HFFc6 (cell line): Measurements from ENCODE around the gene TDO2. TPM values are rescaled to one million over a fixed set of nuclear protein-coding genes. Genes with fewer than 3 reads are reported as not detected.
A peak's percentile ranks its signal among the peaks of the same experiment; 100 is the strongest.

Experiments used
- DNase-seq: peaks from one replicate; pipeline ENCODE4 v3.0.0-alpha.2; 2018
- H3K27ac Mint-ChIP-seq: 2 replicates; pipeline ENCODE4 v1.8.0; 2020; ENCODE audit warnings: mild to moderate bottlenecking, mixed read lengths
- H3K27me3 Mint-ChIP-seq: 2 replicates; pipeline ENCODE4 v1.8.0; 2021; ENCODE audit warnings: mild to moderate bottlenecking, moderate library complexity, mixed read lengths; ENCODE audit not compliant: insufficient read depth
- H3K36me3 Mint-ChIP-seq: 2 replicates; pipeline ENCODE4 v1.8.0; 2021; ENCODE audit warnings: low read depth, mixed read lengths
- H3K4me1 Mint-ChIP-seq: 2 replicates; pipeline ENCODE4 v1.8.0; 2020; ENCODE audit warnings: low read depth, mixed read lengths
- H3K4me3 Mint-ChIP-seq: 2 replicates; pipeline ENCODE4 v1.8.0; 2020; ENCODE audit warnings: mild to moderate bottlenecking, moderate library complexity, mixed read lengths
- H3K9me3 Mint-ChIP-seq: 2 replicates; pipeline ENCODE4 v1.8.0; 2020; ENCODE audit warnings: mild to moderate bottlenecking, mixed read lengths
- CTCF ChIP-seq: fragments of 200-600 bp; sonication (generic); IDR thresholded peaks from 2 replicates; pipeline ENCODE4 v1.5.0; 2021; ENCODE audit warnings: antibody characterized with exemption, mild to moderate bottlenecking
- total RNA-seq, 6 experiments: library from RNA; stranded (reverse); fragmentation: NEBNext Ultra II Directional; extraction: Animal tissue kit (Norgen Biotek cat#: 25700); gene quantifications; 2 replicates in 1 of 6; 3 replicates in 5 of 6; pipeline ENCODE4 v1.2.3, GENCODE V29; 2021

TDO2 gene
- total RNA-seq, 6 experiments from 2014 or later = 0.33 TPM; not detected in 5

GRCh38 chr4:155961575-155961974 lies 58.1 kb downstream of the TDO2 start:
- H3K27ac Mint-ChIP-seq = no peak overlapping the region
- H3K9me3 Mint-ChIP-seq = no peaks in the 10 kb centered on the region
- no peak overlapping the region for H3K4me3 Mint-ChIP-seq
- no peaks in the 10 kb centered on the region; the same call in 1 of the 2 replicates for H3K27me3 Mint-ChIP-seq
- H3K4me1 Mint-ChIP-seq = peaks cover 7% of the 10 kb centered on the region
- no peak for TF ChIP-seq CTCF
- H3K36me3 Mint-ChIP-seq = no peaks in the 10 kb centered on the region
- no peak for DNase-seq

DNA sequence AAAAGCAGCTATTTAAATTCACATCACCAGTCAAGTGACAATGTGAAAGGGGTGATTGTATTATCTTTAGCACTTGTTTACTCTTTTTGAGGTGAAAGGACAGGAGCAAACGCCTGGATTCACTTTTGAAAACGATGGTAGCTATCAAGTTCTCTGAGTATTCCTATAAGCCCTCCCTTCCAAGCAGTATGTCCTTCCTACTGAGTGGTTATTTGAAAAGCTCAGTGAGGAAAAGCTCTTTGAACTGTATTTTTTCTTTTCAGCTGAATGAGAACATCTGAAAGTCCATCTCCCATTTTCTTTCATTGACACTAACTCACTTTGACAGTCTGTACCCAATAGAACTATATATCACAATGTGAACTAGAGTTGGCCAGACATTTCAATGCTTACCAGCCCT lies 59.3 kb downstream of the TDO2 start:
- Mint-ChIP-seq H3K27me3 (no peaks in the 10 kb centered on the region; the same call in 1 of the 2 replicates), H3K36me3 (no peaks in the 10 kb centered on the region), H3K27ac (no peak overlapping the region), H3K4me1 (peaks cover 14% of the 10 kb centered on the region), H3K4me3 (no peak overlapping the region), H3K9me3 (no peaks in the 10 kb centered on the region)
- no peak for TF ChIP-seq CTCF
- DNase-seq = no peak

DNA sequence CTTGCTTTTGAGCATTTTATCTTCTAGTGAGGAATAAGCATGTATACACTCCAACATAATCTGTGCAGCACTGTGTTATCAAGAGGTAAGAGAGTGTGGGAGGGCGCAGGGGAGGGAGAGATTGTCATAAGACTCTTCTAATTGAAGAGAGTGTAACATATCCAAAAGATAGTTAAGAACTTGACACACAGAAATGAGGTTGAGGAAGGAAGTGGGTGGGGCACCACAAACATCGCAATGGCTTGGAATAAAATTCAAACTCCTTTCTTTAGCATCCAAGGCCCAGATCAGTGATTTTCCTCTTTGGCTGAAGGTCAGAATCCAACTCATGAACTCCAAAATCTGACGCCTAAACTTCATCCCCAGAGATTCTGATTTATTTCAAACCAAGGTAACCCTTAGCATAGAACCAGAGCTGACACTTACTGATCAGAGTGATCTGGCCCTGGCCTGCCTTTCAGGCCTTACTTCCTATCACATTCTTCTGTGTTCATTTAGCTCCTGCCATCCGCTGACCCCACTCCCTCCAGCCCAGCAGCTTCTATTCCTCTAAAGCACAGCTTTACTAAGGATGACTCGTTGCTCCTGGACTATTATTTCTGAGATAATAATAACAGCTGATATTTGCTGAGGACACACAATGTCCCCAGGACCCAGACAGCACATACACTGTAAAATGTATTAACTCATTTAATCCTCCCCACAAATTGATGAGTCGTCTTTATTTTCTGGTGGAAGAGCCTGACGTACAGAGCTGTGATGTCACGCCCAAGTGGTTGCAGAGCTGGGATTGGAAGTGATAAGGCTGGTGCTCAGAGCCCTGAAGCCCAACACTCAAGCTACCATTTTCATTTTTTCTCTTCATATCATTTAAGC lies 60.8 kb downstream of the TDO2 start:
- Mint-ChIP-seq H3K27ac (no peak overlapping the region), H3K27me3 (no peaks in the 10 kb centered on the region), H3K9me3 (no peaks in the 10 kb centered on the region), H3K4me1 (peaks cover 14% of the 10 kb centered on the region), H3K36me3 (no peaks in the 10 kb centered on the region), H3K4me3 (no peak overlapping the region)
- no peak for TF ChIP-seq CTCF
- no peak for DNase-seq

DNA sequence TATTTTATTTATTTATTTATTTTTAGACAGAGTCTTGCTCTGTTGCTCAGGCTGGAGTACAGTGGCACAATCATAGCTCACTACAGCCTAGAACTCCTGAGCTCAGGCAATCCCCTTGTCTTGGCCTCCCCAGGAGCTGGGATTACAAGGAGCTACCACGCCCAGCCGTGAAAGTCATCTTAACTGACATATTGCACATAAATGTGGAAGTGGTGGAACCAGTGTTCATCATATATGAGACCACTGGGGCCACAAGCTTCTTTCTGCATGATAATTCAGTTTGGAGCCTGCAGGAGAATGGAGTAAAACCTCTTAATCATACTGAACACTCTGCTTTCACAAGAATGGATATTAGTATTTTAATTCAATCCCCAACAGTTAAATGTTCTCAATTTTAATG lies 62.7 kb downstream of the TDO2 start:
- Mint-ChIP-seq H3K4me3 (no peak overlapping the region), H3K36me3 (no peaks in the 10 kb centered on the region), H3K27me3 (no peaks in the 10 kb centered on the region; the same call in 1 of the 2 replicates), H3K9me3 (no peaks in the 10 kb centered on the region), H3K4me1 (peaks cover 14% of the 10 kb centered on the region), H3K27ac (no peak overlapping the region)
- TF ChIP-seq CTCF = no peak
- DNase-seq = no peak

DNA sequence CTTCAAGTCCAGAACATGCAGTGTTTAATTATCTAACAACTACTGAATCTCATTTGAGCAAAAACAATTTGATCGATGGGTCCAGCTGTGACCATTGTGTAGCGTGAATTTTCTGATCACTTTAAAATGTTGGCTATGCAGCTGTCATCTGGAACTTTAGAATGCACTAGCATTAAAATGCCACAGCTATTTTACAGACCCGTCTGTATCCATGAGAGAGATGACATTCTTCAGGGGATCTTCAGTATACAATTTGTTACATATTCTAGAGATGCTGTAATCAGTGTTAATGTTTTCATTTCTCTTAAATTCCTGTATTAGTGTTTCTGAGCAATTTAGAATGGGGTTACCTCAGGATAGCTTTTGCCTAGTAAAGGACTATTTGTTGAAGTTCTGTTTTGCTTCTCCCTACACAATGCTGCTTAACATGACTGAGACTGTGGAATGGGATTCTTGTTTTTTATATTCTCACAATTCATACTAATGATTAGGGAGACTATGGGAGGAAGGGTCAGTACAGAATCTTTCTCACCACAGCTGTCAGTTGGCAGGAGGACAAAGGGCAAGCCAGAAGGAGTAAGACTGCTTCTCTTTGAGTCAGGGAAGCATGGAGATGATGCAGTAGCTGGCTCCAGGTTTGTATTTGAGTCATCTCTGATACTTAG lies 63.4 kb downstream of the TDO2 start:
- Mint-ChIP-seq H3K27ac (no peak overlapping the region), H3K27me3 (no peaks in the 10 kb centered on the region; the same call in 1 of the 2 replicates), H3K4me1 (peaks cover 14% of the 10 kb centered on the region), H3K9me3 (no peaks in the 10 kb centered on the region), H3K4me3 (no peak overlapping the region), H3K36me3 (no peaks in the 10 kb centered on the region)
- DNase-seq = peak; percentile 23
- no peak for TF ChIP-seq CTCF

Other genes starting within 250 kb of the TDO2 start
- not detected for gene GUCY1A1, start 236.8 kb upstream of the TDO2 start, total RNA-seq
- under 1 TPM in 1 of 6 experiments, not detected in 5; 0.07 TPM for gene GUCY1B1, start 144.7 kb upstream of the TDO2 start, total RNA-seq
- gene ASIC5, start 37.4 kb upstream of the TDO2 start, total RNA-seq = not detected
- 1 to 10 TPM; 2.5 to 4.7 (median 2.6) TPM for gene CTSO, start 50.2 kb downstream of the TDO2 start, total RNA-seq